GM12874 (cell line): Measurements from ENCODE around the gene ACTN1.

ENCODE experiments used
- TF ChIP-seq, protein P1 (sequence below): IDR thresholded peaks from 2 replicates; pipeline ENCODE4 v1.5.1; 2011; ENCODE audit warnings: low read depth, mild to moderate bottlenecking, control low read depth, low read length, moderate library complexity; ENCODE audit not compliant: insufficient read depth

ACTN1 gene

DNA sequence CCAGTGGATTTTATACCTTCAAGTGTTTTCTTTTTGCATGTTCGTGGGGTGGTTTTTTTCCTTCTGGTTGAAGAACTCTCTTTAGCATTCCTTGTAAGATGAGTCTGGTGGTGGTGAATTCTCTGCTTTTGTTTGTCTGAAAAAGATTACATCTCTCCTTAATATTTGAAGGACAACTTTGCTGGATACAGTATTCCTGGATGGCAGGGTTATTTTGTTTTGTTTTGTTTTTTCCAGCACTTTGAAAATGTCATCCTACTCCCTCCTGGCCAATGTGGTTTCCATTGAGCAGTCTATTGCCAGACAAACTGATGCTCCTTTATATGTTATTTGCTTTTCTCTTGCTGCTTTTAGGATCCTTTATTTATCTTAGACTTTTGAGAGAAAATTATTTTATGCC, 143.0 kb downstream of the ACTN1 start:
- TF ChIP-seq, protein P1, sequence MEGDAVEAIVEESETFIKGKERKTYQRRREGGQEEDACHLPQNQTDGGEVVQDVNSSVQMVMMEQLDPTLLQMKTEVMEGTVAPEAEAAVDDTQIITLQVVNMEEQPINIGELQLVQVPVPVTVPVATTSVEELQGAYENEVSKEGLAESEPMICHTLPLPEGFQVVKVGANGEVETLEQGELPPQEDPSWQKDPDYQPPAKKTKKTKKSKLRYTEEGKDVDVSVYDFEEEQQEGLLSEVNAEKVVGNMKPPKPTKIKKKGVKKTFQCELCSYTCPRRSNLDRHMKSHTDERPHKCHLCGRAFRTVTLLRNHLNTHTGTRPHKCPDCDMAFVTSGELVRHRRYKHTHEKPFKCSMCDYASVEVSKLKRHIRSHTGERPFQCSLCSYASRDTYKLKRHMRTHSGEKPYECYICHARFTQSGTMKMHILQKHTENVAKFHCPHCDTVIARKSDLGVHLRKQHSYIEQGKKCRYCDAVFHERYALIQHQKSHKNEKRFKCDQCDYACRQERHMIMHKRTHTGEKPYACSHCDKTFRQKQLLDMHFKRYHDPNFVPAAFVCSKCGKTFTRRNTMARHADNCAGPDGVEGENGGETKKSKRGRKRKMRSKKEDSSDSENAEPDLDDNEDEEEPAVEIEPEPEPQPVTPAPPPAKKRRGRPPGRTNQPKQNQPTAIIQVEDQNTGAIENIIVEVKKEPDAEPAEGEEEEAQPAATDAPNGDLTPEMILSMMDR: no peak

DNA sequence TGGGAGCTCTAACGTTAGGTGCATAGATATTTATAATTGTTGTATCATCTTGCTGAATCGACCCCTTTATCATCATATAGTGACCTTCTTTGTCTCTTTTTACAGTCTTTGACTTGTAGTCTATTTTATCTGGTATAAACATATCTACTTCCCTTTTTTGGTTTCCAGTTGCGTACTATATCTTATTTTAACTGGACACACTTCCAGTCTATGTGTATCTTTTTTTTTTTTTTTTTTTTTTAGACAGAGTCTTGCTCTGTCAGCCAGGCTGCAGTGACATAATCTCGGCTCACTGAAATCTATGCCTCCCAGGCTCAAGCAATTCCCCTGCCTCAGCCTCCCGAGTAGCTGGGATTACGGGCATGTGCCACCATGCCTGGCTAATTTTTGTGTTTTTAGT, 144.3 kb downstream of the ACTN1 start:
- TF ChIP-seq, protein P1: no peak

DNA sequence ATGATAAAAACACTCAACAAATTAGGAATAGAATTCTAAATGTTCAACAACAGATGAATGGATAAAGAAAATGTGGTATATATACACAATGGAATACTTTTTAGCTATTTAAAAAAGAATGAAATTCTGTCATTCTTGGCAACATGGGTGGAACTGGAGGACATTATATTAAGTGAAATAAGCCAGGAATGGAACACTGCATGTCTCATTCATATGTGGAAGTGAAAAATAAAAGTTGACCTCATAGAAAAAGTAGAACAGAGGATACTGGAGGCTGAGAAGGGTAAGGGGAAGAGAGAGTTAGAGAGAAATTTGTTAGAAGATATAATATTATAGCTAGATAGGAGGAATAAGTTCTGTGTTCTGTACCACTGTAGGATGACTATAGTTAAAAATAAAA, 150.4 kb downstream of the ACTN1 start:
- TF ChIP-seq, protein P1: no peak

DNA sequence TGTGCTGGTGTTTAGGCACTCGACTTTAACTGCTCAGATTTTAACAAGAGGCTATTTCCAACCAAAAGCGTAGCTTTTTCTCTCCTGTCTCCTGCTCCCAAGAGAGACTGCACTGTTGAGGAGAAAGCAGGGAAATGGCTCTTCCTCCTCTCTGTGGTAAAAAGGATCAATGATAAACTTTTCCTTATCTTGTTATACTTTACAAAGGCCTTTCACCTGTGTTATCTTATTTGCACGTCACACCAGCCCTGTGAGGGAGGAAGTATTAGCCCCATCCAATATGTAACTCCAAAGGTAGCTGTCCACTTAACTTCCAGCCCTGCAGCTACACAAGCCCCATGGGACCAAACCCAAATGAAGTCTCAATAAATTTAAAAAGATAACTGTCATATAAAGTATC, 153.4 kb downstream of the ACTN1 start:
- TF ChIP-seq, protein P1: no peak

DNA sequence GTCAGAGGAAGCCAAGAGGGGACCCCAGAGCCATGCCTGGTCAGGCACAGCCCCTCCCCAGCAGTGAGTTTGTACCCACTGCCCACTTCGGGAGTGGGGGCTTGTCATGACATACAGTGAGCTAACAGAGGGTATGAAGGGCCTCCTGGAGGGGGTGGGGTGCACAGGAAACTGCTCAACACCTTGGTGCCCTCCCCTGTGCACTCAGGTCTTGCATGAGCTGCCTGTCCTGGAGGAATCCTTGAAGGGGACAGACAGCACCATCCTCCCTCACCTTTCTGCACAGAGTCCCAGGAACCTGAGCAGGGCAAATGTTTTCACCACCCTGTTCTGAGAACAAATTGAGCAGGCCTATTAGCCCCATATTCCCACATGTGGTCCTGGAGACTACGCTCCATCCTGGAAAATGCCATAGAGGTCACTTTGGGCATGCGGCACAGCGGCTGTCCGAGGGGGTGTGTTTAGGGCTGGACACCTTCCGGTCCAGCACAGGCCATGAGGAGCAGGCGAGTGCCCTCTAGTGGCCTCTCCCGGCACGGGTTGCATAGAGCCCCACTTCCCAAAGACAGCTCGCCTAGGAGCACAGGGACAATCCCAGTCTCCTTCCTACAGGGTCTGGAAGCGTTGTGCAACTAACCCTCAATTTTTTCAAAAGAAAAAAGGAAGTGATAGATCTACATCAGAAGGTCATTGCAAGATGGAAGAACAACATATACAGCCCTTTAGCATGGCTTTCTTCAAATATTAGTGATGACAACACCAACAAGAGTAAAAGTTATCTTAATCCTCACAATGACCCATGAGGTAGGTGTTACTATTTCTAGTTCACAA, 154.4 kb downstream of the ACTN1 start:
- TF ChIP-seq, protein P1: peak; percentile 95

DNA sequence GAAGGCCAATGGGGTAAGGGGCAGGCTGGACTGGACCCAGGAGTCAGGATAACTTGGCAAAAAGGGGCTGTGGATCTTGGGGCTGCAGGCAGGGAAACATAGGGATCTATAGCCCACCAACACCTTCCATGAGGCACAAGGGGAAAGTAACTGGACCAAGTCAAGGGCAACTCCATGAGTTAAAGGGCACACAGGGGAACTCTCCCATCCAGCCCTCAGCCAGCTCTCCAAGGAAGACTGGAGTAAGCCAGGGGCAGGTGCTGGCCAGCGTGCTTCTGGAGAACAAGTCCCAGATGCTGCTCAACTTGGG, 154.9 kb downstream of the ACTN1 start:
- TF ChIP-seq, protein P1: no peak
